ENCODE data around the gene LRRFIP1.

LRRFIP1 gene

DNA sequence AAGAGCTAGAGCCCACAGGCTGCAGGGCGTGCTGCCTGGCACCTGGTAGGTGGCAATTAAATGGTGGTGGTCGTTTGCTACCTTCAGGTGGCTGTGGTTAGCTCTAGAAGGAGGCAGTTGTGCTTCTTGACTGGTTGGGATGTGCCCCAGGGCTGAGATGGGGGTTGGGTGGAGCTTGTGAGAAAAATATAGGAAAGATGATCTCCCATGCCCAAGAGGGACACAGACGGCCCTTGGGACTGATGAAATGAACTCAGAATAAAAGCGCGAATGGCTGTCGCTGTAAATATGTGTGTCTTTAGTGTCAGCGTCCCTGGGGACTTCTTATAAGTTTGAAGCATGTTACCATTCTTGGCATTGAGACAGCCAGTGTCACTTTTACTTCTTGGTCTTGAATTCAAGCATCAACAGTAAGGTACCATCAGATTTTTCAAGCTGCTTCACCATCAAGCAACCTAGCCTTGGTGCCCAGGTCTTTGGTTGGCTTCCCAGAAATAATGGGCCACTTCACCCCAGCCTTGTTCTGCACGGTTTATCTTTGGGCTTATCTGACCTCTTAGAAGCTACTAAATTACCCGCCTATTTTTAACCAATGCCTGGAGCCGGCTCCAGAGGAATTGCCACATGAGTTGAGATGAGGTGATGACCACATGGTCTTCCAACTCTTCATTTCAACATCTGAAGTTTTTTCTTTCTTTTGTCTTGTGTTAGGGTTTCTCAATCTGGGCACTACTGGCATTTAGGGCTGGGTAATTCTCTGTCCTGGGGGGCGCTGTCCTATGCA, 11.9 kb downstream of the LRRFIP1 start:
- no peak for DNase-seq (ENCODE audit: low spot score)

GRCh38 chr2:237639836-237640220, 12.4 kb downstream of the LRRFIP1 start:
- no peak for DNase-seq (ENCODE audit: low spot score)

DNA sequence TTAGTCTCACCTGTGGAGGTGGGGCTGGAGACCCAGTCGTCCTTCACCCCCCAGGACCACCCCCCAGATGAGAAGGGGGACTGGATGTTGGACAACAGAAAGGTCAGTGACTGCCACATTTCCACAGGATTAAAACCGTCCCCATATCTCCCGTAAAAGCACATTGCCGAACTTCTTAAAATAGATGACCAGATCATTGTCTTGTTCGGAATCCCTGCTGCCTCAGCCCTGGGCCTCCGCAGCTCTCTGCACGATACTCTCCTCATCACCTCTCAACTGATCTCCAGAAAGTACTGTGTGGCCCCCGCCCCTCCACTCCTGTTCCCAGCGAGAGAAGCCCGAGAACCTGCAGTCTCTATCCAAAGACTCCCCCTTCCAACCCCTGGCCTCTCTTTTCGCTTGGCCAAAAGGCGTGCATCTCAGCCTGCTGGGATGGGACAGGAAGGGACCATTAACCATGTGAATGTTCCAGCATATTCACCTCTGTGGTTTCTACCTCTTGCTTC, 13.2 kb downstream of the LRRFIP1 start:
- DNase-seq (ENCODE audit: low spot score): no peak

GRCh38 chr2:237642038-237642734, 14.8 kb downstream of the LRRFIP1 start:
- no peak for DNase-seq (ENCODE audit: low spot score)

DNA sequence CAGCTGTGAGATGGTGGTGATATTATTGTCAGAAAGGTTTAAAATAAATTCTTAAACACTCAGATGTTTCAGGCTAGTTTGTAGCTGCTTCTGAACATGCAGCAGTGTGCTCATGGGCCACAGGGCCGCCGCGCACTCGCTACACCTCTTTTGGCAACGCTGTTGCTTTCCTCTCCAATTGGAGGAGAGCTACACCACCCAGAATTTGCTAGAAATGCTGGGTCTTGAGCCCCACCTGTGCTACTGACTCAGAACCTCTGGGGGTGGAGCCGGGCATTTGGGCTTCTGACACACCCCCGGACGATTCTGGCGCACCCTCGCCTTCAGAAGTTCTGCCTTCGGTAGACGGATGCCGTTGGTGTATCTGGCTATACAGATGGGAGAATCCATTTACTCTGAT, 15.7 kb downstream of the LRRFIP1 start:
- no peak for DNase-seq (ENCODE audit: low spot score)

DNA sequence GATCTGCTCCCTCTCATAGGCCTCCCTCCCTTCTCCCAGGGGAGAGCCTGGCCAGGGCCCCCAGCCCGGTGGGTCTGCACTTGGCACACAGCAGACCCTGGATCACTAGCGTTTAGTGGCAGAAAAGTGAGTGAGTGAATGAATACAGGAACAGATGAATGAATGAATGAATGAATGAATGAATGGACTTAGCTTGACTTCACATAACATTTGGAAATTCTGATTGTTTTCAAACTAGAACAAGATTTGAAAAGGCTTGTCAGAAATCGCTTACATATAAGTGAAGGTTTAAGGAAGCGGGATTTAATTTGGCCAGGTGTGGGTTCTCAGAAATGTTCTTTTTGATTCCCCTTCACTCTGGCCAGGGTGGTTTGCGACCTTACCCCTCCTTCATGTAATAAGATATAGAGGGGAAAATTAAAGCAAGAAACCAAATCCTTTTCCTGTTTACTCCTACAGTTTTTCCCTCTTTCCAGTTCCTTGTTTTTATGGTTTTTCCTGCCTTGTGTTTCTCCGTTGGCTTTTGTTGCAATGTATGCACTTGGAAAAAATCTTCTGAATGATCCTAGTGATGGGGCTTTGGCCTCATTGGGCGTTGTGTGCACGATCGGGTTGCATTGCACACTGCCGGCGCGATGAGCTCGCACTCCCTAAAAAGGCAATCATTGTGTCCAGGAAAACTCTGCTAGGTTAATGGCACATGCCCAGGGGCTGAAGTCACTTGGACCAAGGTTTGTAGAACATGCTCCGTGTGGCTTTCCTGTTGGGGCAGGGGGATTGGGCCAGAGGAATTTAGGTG, 16.4 kb downstream of the LRRFIP1 start:
- no peak for DNase-seq (ENCODE audit: low spot score)

DNA sequence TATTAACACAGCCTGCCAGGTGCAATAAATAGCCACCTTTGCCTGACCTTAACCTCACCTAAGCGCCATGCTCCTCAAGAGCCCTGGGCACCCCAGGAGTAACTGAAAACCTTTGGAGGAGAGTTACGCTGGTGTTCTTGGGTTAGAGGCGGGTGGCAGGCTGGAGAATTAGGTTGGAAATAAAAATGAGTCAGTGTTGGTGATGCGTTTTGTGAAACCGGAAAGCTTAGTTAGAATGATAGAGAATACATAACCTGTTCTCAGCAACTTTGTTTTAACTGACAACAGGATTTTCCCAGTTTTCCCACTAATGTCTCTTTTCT, 17.0 kb downstream of the LRRFIP1 start:
- DNase-seq (ENCODE audit: low spot score): no peak

- DNase-seq (ENCODE audit: low spot score): no peak
Observed at GRCh38 chr2:237645261-237645660, 17.9 kb downstream of the LRRFIP1 start.

DNA sequence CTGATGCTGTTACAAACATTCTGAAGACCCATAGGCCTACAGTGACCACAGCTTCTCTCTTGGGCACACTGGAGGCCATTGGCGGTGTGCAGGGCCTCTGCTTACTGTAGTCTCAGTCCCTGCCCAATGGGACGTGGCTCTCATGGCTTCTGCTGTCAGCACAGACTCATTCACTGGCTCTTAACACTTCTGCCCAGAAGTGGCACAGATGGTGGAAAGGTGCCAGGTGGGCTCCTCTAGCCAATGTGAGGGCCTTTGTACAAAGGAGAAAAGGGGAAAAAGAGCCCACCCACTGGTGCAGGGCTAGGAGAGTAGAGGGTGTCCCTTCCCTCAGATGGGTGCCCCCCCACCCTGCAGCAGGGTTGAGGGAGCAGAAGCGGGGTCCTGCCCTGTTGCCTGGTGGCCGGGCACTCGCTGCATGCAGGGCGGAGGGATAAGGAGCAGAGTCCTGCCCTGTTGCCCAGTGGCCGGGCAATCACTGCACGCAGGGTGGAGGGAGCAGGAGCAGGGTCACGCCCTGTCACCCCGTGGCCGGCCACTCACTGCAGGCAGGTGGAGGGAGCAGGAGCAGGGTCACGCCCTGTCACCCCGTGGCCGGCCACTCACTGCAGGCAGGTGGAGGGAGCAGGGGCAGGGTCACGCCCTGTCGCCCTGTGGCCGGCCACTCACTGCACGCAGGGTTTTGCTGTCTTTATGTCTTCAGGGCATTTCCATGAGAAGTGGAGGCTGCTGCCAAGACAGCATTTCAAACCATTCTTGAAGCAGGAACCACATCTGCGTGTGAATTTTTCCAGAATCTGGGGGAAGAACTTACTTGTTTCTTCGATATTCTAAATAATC, 20.0 kb downstream of the LRRFIP1 start:
- DNase-seq (ENCODE audit: low spot score): no peak

DNA sequence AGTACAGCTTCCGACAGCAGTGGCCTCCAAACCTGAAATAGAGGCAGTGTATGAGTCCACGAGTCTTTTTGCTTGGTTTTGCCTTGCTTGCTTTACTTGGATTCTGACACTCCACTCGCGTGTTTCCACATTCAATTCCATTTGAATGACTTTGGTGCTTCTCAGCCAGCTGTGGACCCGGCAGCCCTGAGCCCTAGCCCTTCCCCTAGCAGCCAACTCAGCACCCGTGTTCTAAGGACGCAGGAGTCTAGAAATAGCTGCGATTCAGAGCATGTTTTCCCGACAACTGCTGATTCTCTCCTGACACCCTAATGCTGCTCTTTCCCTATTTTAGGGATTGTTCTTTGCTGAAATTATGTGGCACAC, 20.6 kb downstream of the LRRFIP1 start:
- no peak for DNase-seq (ENCODE audit: low spot score)

GRCh38 chr2:237649541-237650454, 22.4 kb downstream of the LRRFIP1 start:
- no peak for DNase-seq (ENCODE audit: low spot score)

DNA sequence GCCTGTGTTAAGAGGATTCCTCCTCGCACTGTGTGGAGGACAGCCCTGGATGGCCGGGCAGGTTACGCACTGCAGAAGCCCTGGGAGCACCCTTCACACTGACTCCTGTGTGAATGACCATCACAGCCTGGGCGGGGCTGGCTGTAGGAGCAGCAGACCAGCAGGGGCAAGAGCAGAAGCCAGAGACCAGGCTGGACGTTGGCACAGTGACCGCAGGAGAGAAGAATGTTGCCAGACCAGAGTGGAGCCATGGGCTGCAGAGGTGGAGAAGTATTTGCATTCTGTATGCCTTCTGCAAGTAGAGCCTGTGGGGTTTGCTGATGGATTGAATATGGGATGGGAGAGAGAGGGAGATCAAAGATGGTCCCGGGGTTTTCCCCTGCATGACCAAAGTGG, 23.1 kb downstream of the LRRFIP1 start:
- no peak for DNase-seq (ENCODE audit: low spot score)

- no peak for DNase-seq (ENCODE audit: low spot score)
Observed at GRCh38 chr2:237651761-237652160, 24.4 kb downstream of the LRRFIP1 start.

- DNase-seq (ENCODE audit: low spot score): no peak
Observed at GRCh38 chr2:237652181-237652580, 24.8 kb downstream of the LRRFIP1 start.

DNA sequence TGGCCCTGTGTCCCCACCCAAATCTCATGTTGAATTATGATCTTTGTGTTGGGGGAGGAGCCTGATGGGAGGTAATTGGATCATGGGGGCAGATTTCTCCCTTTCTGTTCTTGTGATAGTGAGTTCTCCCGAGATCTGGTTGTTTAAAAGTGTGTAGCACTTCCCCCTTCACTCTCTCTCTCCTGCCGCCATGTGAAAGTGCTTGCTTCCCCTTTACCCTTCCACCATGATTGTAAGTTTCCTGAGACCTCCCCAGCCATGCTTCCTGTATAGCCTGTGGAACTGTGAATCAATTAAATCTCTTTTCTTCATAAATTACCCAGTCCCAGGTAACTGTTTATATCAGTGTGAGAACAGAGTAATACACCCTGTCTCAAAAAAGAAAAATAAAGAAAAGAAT, 25.5 kb downstream of the LRRFIP1 start:
- DNase-seq (ENCODE audit: low spot score): no peak

DNA sequence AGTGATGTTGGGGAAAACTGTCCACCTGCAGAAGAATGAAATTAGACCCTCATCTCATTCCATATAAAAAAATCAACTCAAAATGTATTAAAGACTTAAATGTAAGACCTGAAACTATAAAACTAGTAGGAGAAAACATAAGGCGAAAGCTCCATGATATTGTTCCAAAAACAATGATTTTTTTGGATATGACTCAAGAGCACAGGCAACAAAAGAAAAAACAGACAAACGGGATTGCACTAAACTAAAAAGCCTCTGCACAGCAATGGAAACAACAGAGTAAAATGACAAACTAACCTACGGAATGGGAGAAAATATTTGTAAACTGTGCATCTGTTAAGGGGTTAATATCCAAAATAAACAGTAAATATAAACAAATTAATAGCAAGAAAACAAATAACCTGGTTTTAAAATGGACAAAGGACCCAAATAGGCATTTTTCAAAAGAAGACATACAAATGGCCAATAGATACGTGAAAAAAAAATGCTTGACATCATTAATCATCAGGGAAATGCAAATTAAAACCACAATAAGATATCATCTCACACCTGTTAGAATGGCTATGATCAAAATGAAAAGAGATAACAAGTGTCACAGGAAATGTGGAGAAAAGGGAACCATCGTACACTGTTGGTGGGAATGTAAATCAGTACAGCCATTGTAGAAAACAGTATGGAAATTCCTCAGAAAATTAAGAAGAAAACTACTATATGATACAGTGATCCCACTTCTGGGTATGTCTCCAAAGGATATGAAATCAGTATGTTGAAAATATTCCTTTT, 26.6 kb downstream of the LRRFIP1 start:
- DNase-seq (ENCODE audit: low spot score): no peak

- DNase-seq (ENCODE audit: low spot score): no peak
Observed at GRCh38 chr2:237657063-237657462, 29.7 kb downstream of the LRRFIP1 start.

- DNase-seq (ENCODE audit: low spot score): no peak
Observed at GRCh38 chr2:237660381-237660900, 33.1 kb downstream of the LRRFIP1 start.

DNA sequence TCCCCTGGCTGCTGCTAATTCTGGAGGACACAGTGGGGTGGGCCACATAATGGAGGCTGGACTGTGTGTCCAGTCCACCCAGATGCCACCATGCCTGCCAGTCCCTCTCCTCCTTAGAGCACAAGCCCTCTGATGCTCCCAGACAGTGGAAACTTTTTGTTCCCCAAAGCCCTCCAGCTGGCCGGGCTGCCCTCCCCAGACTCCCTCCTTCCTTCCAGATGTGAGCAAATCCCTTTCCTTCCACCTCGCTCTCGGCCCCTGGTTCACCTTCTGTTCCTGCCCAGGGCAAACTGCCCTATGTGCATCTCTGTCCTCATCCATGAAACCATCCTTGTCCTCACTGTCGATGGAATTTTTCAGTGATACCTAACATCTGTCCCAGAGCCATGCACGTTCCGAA, 33.9 kb downstream of the LRRFIP1 start:
- no peak for DNase-seq (ENCODE audit: low spot score)

DNA sequence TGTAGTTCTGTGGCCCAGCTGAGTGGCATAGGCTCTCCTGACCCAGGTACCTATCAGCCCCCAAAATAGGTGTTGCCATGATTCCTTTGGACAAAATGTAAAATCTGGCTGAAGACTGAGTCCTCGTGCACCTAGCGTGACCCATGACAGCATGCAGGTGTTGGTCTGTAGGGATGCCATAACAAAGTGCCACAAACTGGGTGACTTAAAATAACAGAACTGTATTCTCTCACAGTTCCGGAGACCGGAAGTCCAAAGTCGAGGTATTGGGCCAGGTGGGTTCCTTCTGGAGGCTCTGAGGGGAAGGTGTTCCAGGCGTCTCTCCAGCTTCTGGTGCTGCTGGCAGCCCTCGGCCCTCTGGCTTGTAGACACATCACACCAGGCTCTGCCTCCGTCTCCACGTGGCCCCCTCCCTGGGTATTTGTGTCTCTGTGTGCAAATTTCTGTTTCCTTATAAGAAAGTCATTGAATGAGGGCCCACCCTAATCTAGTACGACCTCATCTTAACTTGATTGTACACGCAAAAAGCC, 34.5 kb downstream of the LRRFIP1 start:
- no peak for DNase-seq (ENCODE audit: low spot score)

All from CD4-positive, alpha-beta T cell treated with Interleukin-6 at 100 ng/mL for 8 hours (primary cell).